HG03575 (cell line): ENCODE results near the gene M1AP.

Experiments
- ATAC-seq: cut with Tn5 transposase; IDR thresholded peaks from one replicate; pipeline ENCODE4 v1.9.1; 2021; ENCODE audit not compliant: unreplicated experiment, insufficient number of reproducible peaks, low FRiP score; ENCODE audit errors: extremely low read depth

M1AP gene

DNA sequence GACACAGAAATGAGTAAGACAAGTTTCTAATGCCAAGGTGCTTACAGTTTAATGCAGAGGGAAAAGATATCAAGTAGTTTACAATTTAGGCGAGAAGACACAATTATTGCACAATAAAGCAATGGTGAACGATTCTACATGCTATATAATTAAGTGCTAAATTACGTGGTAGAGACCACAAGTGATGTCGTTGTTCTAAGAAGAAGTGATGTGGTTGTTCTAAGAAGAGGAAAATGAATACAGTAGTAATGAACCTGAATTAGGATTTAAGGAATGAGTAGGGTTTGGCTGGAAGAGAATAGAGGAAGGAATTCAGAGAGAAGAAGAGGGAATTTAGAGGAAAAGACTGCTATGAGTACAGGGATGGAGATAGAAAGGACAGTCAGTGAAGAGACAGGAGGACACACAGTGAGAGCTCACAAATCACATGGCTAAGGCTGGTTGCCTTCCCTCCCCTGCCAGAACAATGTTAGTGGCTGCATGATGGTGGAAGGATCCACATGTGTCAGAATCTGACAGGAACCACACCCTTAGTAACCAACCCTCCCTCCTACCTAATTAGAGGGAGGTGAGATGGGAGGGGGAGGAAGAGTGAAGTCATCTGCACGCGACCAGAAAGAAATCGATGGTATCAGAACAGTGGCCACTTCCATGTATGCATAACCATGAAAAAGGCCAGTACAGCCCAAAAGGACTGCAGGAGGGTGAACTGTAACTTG lies 44.7 kb downstream of the M1AP start:
- ATAC-seq, result no peak

DNA sequence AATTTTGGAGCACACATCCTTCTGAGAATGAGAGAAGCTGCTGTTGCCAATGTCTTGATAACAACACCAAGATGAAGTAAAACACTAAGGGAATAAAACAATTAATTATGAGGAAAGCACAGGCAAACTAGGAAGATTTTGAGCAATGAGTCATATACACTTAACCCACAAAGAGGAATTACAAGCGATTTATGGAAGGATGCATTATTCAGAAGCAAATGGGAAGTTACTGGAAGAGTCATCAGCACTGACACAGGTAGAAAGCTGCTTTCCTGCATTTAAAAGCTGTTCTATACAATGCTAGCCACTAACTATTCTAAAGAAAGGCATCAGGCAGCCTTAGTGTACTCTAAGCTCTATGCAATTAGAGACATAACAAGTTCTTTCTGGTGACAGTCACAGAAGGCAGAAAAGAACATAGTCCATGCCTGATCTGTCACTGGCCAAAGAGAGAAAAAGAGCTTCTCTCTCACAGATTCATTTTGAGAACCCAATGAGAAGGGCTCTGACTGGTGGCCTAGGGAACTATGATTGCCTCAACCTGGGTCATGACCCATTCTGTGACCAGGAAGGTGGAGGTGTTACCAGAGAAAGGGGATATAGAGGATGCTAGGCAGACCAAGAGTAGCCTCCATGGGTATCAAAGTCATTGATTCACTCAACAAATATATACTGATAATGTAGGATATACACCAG lies 45.4 kb downstream of the M1AP start:
- ATAC-seq, result no peak

DNA sequence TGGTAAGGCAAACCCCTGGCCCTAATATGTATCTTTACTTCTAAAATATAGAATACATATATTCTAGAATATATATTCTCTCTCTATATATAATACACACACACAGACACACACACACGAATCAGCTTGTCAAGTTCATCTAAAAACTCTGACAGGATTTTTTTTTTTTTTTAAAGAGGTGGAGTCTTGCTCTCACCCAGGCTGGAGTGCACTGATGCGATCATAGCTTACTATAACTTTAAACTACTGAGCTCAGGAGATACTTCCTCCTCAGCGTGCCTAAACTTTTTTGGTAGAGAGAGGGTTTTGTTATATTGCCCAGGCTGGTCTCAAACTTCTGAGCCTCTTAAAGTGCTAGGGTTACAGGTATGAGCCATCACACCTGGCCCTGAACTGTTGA lies 48.5 kb downstream of the M1AP start:
- no peak for ATAC-seq

DNA sequence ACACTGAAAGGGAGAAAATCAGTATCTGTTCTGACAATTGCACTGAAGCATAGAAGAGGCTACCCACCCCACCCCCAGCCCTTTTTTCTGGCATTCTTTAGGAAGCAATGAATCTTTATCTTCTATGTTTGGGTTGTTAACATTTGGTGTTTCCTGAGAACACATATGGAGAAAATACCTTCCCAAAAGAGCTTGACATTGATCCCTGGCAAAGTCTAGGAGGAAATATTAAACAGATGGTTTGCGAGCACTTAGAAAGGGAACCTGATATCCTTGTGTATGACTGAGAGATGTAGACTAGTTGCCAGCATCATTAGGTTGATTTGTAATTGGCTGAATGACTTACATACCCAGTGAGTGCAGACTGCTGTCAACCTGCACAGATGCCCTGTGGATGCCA lies 50.7 kb downstream of the M1AP start:
- no peak for ATAC-seq

DNA sequence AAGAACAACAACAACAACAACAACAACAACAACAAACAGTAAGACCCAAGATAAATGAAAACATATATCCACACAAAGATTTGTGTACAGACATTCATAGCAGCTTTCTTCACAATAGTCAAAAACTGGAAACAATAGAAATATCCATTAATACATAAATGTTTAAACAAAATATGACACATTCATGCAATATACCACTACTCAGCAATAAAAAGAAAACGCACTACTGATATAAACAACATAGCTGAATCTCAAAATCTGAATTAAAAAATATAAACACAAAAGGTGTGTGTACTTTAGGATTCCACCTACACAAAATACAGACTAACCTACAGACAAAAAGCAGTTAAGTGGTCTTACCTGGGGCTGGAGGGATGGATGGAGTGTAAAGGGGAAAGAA lies 51.5 kb downstream of the M1AP start:
- ATAC-seq, result no peak

DNA sequence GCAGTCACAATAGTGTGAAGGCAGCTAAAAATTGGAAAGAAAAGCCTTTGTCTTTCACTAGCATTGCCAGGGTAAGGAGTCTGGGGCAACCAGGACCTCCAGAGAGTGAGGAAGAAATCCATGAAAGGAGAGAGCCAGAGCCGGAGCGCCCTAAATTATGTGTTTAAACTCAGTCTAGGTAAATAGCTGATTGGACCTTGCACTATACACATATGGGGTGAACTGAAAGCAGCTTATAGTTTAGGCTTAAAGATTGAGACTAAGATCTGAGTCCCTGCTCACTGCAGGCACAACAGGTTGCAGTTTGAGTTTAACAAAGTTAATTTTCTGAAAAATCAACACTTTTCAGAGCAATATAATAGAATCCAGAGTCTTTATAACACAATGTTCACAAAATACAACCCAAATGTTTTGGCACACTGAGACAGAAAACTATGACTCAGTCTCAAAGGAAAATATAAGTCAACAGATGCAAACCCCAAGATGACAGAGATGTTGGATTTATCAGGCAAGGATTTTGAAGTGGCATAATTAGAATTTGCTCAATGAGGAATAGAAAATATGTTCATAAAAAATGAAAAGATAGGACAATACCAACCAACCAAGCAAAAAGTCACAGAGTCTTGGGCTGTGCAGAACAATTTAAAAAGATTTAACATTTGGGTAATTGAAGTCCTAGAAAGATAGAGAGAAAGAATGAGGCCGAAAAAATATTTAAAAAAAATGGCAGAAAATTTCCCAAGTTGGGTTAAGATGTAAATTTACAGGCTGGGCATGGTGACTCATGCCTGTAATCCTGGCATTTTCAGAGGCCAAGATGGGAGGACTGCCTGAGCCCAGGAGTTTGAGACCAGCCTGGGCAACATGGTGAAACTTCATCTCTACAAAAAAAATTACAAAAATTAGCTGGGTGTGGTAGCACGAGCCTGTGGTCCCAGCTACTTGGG lies 54.0 kb downstream of the M1AP start:
- ATAC-seq, result no peak

DNA sequence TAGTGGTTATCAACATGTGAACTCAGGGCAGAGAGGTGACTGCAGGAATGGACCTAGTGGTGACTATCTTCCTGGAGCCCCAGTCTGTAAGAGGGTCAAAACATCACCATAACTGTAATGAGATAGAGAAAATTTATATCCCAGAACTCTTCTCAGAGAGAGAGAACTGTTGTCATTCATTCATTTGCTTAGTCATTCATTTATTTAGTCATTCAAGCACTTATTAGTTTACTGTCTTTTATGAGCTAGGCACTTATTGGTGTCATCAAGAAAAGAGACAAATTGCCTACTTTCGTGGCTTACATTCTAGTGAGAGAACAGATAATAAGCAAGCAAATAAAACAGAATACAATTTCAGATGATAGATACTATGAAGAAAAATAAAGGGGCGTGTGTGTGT lies 59.5 kb downstream of the M1AP start:
- no peak for ATAC-seq

DNA sequence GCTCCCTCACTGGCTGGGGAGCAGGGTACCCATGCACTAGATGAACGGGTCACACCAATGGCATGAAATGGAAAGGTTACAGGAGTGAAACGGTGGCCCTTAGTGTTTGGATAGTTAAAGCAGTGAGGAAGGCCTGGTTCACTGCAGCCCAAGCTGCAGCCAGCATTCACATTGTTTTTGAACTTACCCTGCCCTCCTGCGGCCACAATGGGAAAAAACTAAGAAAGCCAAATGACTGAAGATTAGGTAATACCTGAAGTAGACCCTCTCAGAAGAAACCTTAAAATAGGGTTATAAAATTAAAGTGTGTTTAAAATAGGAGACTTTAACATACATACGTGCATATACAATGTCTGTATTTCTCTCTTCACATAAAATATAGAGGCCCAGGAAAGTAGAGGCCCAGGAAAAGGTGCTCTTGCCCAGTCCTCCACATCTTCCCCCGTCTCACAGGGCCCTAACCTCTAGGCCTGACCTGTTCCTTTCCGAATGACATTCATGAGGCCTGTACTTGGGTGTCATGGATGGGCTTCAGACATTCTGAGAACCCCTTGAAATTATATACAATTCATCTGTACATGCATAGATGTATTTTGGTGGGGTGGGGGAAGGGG lies 60.4 kb downstream of the M1AP start:
- no peak for ATAC-seq

DNA sequence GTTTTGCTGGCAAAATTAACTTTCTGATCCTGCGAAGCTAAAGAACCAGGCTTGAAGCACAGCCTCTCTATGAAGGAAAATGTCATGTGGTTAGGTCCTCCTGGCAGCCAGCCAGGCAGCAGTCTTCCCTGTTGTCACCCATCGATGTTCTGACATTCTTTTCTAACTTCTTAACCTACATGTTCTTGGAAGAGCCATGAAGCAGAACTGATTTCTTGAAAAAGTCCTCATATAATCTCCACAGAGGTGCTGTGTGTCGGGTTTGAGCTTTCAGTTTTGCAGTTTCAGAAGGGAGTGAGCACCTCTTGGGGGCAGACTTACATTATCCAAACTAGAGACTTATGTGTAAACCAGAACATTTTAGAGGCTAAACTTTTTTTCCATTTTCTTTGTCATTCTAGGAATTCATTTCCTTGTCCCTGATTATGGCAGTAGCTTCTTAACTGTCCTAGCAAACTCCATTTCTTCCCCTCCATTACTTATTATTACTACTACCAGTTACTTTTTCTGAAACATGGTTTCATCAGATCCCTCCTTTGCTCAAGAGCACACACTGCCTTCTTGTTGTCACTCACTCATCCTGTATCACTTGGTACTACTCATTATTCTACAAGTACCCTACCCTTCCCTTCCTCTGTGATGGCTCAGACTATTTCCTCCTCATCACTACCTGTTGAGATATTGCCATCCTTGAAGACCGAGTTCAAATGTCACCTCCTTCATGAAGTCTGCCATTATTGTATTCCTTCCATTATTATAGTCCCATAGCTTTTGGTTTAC lies 62.5 kb downstream of the M1AP start:
- ATAC-seq, result no peak

DNA sequence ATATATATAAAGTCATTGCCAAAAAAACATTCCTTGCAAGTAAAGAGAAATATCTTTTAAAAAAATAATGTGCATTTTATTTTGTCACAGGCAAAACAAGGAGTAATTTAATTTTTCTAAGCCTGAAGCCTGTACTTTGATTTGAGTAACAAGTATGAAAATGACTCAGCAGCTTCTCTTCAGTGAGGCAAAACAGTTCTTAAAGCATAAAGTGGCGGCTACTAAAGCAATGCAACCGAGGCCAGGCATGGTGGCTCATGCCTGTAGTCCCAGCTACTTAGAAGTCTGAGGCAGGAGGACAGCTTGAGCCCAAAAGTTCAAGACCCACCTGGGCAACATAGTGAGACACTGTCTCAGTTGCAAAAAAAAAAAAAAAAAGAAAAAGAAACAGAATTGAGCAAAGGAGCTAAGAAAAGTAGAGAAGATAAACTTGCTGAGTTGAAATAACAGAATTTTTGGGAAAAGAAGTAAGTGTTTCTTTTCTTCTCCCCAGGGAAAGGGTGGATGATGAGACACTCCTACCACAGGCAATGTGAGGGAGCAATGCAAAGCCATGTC lies 64.0 kb downstream of the M1AP start:
- no peak for ATAC-seq

DNA sequence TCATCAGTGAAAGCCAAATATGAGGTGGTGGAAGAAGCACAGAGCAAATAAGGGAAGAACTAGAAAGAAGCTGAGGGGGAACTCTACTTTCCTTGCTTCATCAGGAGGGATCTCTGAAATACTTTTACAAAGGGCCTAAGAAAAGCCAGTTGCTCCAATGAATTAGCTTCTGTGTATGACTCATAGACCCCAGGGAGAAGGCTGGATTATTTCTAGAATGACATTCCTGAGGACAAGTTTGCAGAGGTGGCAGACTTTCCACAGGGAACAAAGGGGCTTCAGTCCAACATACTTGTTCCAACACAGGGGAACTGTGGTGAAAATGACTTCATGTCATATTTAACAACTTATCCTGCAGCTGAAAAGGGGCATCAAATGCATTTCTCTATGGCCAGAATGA lies 64.6 kb downstream of the M1AP start:
- ATAC-seq, result no peak

DNA sequence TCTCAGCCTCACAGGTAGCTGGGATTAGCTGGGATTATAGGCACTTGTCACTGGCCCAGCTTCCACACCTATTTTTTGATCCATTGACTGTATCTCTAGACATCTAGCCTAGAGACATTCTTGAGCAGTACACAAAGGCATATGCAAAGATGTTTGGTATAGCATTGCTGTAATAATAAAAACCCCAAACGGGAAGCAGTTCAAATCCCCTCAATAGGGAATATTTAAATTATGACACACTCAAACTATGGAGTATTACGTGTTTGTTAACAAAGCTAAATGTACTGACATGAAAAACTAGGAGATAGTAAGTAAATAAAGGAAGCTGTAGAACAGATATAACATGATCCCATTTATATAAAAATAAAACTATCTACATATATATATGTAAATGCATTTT lies 65.9 kb downstream of the M1AP start:
- ATAC-seq, result no peak

DNA sequence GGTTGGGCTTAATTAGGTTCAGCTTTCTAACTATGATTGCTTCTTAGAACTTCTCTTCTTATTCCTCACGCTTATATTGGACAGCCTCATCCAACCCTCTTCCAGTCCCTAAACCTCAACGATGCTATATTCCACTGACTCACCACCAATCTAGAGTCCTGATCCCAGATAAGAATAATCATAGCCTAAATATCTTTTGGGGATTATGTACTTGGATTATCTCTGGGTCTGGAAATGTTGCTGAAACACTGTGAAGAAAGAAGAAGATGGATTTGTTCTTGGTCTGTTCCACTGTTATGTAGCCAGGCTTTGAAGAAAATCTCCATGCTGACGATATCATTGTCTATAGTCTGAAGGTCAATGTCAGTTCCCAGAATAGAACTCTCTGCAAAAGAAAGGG lies 66.7 kb downstream of the M1AP start:
- no peak for ATAC-seq

DNA sequence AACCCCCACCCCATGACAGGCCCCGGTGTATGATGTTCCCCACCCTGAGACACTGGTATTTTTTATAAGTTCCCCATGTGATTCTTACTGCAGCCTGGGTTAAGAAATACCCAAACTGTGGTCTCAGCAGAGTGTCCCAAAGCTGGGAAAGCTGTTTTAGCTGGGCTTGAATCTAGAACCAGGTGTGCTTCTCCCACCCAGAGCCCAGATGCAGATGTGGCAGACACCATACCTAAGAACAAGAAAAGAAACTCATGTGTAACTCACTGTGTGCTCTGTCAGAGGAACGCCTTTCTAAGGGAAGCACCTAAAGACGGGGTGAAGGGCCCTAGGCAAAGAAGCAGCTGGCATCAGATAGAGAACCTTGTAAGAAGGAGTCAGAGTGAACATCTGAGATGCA lies 69.7 kb downstream of the M1AP start:
- no peak for ATAC-seq

DNA sequence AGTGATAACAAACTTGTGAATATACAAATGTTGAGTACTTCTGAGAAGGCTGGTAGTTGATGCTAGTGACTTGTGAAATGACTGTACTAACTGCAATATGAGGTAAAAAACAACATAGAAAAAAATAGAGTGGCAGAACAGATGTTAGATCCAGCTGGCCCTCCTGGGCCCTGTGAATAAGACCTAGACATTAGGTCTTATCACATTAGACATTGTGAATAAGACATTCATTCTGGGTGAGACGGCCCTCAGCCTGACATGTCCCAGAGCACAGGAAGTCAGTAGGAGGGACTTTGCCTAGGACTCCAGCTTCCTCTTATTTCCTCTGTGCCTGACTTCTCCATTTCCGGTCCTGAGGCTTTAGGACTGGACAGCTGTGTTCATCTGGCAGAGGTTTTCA lies 70.7 kb downstream of the M1AP start:
- ATAC-seq, result no peak

DNA sequence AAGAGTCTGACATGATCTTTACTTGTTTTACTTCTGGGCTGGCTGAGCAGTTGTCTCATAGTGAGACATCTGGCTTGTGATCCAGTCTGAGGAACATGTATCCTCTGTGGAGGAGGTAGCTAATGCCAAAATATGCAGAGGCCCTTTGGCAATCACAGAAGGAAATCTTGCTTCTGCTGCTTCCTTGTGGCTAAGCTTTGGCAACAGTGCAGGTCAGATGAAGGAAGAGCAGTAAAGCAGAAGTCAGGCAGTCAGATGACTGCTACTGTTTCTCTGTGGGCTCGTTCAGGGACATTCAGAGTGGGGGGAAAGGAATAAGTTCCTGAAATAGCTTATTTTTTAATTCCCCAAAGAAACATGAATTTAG lies 71.3 kb downstream of the M1AP start:
- ATAC-seq, result no peak

DNA sequence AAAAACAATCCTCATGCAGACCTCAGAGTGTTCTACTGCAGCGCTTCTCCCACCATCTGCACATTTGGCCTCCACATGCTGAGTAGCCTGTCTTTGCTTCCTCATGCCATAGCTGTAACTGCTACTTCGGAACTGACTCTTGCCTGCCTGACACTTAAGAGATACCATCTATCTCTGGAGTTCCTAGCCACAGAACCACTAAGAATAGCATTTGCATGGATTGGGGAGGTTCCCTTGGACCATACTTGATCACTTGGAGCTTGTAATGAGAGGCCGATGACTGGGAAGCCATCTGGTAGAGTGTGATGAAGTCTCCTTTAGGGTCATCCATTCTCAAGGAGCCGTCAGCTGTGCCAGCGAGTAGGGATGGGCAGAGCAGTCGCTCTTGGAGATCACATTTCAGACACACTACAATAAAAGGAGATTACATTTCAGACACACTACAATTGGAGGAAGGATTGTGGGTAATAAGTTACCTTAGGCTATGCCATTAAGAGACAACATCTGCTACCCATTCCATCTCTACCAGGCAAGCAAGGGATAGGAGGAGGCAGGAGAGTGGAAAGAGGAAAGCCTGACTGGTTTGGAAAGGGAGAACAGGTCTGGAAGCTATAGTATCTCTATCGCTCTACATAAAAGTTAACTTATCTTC lies 71.8 kb downstream of the M1AP start:
- ATAC-seq, result no peak

DNA sequence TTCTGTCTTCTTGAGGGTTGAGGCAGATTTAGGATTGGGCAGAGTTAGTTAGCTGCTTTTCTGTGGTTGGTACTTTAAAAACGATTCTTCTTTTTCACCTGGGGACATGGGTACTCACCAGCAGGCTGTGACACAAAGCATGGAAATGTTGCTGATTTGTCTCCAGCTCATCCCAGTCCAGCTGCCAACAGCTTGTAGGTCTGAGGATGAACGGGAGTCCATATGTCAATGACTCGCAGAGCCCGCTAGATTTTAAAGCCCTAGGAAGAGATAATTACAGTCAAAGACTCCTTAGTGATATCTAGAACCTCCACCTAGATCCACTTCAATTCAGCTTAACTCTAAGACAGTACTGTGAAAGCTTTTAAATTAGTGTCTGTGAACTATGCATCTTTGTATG lies 72.8 kb downstream of the M1AP start:
- no peak for ATAC-seq
